ENCODE results near the gene ASTN1.

Gene ASTN1

DNA sequence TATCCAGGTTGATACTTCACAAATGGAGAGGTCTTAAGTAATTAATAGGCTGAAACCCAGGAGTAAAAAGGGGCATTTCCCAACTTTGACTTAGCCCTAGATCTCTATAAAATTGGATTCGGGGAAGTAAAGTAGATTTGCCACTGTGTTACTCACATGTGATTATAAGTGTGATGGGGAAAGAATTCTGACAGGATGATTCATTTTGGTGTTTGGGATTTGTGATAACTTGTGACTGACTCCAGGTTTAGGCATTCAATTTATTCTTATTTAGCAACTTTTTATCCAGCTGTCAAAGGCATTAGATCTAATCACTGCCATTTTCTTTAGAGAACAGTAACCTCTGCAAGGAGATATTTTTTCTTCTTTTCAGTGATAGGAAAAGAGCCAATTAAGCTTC, 175.5 kb downstream of the ASTN1 start:
- TF ChIP-seq, protein P1, sequence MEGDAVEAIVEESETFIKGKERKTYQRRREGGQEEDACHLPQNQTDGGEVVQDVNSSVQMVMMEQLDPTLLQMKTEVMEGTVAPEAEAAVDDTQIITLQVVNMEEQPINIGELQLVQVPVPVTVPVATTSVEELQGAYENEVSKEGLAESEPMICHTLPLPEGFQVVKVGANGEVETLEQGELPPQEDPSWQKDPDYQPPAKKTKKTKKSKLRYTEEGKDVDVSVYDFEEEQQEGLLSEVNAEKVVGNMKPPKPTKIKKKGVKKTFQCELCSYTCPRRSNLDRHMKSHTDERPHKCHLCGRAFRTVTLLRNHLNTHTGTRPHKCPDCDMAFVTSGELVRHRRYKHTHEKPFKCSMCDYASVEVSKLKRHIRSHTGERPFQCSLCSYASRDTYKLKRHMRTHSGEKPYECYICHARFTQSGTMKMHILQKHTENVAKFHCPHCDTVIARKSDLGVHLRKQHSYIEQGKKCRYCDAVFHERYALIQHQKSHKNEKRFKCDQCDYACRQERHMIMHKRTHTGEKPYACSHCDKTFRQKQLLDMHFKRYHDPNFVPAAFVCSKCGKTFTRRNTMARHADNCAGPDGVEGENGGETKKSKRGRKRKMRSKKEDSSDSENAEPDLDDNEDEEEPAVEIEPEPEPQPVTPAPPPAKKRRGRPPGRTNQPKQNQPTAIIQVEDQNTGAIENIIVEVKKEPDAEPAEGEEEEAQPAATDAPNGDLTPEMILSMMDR (IDR thresholded peaks at IDR 0.05; ENCODE audit: low read depth, low read length, missing control alignments) = no peak
- DNase-seq = no peak
- Histone ChIP-seq H3K36me3 (replicated peaks) (no peaks in the 10 kb centered on the region), H3K4me3 (ENCODE audit: low read depth, low read length) (no peak overlapping the region), H3K27ac (no peak overlapping the region), H3K27me3 (replicated peaks) (no peaks in the 10 kb centered on the region)
- in situ Hi-C loops (cut with HindIII; ENCODE audit: low pct_ligation_motif_present, low sequenced_read_pairs) = no loop called here

DNA sequence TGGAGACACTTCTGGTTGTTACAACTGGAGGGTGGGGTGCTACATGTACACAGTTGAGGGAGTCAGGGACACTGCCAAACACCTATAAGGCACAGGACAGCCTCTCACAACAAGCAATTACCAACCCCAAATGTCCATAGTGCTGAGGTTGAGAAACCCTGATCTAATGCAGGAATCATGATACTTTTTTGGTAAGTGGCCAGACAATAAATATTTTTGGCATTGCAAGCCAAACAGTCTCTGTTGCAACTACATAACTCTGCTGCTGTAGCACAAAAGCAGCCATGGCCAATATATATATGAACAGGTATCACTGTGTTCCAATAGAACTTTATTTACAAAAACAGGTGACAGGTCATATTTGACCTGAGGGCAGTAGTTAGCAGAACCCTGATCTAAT, 177.5 kb downstream of the ASTN1 start:
- no peak for DNase-seq
- no peak overlapping the region for H3K27ac ChIP-seq
- H3K4me3 ChIP-seq (ENCODE audit: low read depth, low read length) = no peak overlapping the region
- H3K27me3 ChIP-seq (replicated peaks) = no peaks in the 10 kb centered on the region
- no peaks in the 10 kb centered on the region for H3K36me3 ChIP-seq (replicated peaks)
- in situ Hi-C loops (cut with HindIII; ENCODE audit: low pct_ligation_motif_present, low sequenced_read_pairs) = no loop called here
- TF ChIP-seq, protein P1 (IDR thresholded peaks at IDR 0.05; ENCODE audit: low read depth, low read length, missing control alignments) = no peak

DNA sequence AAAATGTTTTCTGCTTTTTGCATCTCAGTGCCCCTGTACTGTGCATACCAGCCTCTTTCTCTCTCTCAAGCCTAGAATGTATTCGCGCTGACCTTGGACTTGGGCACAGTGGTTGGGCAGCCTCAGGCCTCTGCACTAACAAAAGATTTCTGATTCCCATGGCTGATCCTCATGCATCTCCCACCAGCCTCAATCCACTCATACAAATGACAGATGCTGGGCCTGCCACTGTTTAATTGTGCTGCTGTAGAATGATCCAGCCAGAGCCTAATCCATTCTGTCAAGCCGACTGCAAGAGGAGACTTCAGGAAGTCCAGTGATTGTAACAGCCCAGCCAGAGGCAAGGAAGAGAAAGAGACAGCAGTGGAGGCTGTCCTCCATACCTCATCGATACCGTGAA, 180.8 kb downstream of the ASTN1 start:
- Histone ChIP-seq H3K36me3 (replicated peaks) (no peaks in the 10 kb centered on the region), H3K4me3 (ENCODE audit: low read depth, low read length) (no peak overlapping the region), H3K27ac (no peak overlapping the region), H3K27me3 (replicated peaks) (no peaks in the 10 kb centered on the region)
- TF ChIP-seq, protein P1 (IDR thresholded peaks at IDR 0.05; ENCODE audit: low read depth, low read length, missing control alignments) = no peak
- DNase-seq = no peak
- in situ Hi-C loops (cut with HindIII; ENCODE audit: low pct_ligation_motif_present, low sequenced_read_pairs) = no loop called here

DNA sequence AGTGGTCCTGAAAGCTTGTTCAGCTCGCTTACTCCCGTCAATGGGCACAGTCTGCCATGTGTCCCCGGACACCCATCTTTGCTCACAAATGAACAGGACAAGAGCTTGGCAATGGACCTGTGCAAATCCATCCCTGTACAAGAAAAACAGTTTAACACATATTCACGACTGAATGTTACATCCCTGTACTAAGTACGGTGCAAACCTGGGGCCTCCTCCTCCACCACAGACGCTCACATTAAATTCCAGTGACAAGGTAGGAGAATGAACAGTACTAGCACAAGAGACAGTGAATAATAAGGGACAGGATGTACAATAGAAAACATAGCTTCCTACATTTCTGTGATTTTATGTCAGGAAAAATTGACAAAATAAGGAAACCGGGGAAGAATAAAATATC, 187.7 kb downstream of the ASTN1 start:
- no peak overlapping the region for H3K27ac ChIP-seq
- no peaks in the 10 kb centered on the region for H3K27me3 ChIP-seq (replicated peaks)
- H3K36me3 ChIP-seq (replicated peaks) = no peaks in the 10 kb centered on the region
- TF ChIP-seq, protein P1 (IDR thresholded peaks at IDR 0.05; ENCODE audit: low read depth, low read length, missing control alignments) = no peak
- no peak for DNase-seq
- H3K4me3 ChIP-seq (ENCODE audit: low read depth, low read length) = no peak overlapping the region
- in situ Hi-C loops (cut with HindIII; ENCODE audit: low pct_ligation_motif_present, low sequenced_read_pairs) = no loop called here

DNA sequence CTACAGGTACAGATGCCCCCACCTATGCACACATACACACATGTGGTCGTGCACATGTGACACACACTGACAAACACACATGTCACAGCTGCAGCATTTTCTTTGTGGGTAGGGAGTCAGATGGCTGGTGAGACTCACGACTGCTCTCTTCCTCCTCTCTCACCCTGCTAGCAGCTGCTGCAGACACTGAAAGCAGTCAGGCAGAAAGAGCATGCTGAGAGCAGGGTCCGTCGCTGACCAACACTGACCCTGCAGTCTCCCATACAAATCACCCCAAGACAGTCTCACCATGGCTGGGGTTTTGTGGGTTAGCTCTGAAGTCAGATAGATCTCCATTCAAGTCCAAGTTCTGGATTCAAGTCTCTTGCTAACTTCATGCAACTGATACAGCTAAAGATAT, 188.3 kb downstream of the ASTN1 start:
- TF ChIP-seq, protein P1 (IDR thresholded peaks at IDR 0.05; ENCODE audit: low read depth, low read length, missing control alignments) = no peak
- no peak overlapping the region for H3K4me3 ChIP-seq (ENCODE audit: low read depth, low read length)
- H3K27ac ChIP-seq = no peak overlapping the region
- in situ Hi-C loops (cut with HindIII; ENCODE audit: low pct_ligation_motif_present, low sequenced_read_pairs) = no loop called here
- H3K27me3 ChIP-seq (replicated peaks) = no peaks in the 10 kb centered on the region
- DNase-seq = no peak
- no peaks in the 10 kb centered on the region for H3K36me3 ChIP-seq (replicated peaks)

DNA sequence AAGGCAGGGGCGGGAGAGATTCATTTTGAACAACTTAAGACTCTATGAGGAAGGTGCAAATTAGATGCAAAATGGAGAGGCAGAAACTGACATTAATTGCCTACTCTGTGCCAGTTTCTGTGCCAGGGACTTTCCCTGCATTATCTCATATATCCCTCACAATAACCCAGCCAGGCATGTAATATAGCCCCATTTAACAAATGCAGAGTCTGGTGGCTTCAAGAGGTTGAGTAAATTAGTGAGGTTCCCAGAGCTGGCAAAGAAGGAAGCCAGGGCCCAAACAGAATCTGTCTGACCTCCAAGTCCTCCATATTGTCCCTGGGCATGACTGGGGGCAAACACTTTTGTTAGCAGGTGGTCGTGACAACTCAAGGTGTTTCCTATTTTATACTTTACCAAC, 199.8 kb downstream of the ASTN1 start:
- DNase-seq = no peak
- Histone ChIP-seq H3K27ac (no peak overlapping the region), H3K27me3 (replicated peaks) (no peaks in the 10 kb centered on the region), H3K36me3 (replicated peaks) (no peaks in the 10 kb centered on the region), H3K4me3 (ENCODE audit: low read depth, low read length) (no peak overlapping the region)
- in situ Hi-C loops (cut with HindIII; ENCODE audit: low pct_ligation_motif_present, low sequenced_read_pairs) = no loop called here
- TF ChIP-seq, protein P1 (IDR thresholded peaks at IDR 0.05; ENCODE audit: low read depth, low read length, missing control alignments) = no peak

All from brain microvascular endothelial cell (primary cell).